SU-DHL-6 (cell line): ENCODE data around the gene SEPTIN3.

Experiments used
- H2AFZ ChIP-seq: fragments of 200-600 bp; sonication (generic); 2 replicates; pipeline ENCODE4 v1.6.1; 2014; ENCODE audit warnings: low read depth, mild to moderate bottlenecking, moderate library complexity, mixed read lengths, antibody characterized with exemption, low read length; ENCODE audit not compliant: severe bottlenecking
- H3F3A ChIP-seq: fragments of 200-600 bp; shearing (Covaris generic); 2 replicates; pipeline ENCODE4 v1.6.0; 2016; ENCODE audit warnings: antibody characterized with exemption, mild to moderate bottlenecking; ENCODE audit not compliant: insufficient read depth
- H3K27ac ChIP-seq: fragments of 200-600 bp; sonication (generic); 2 replicates; pipeline ENCODE4 v1.5.1; 2016; ENCODE audit warnings: low read depth, mild to moderate bottlenecking, low read length, moderate library complexity, mixed read lengths
- H3K27me3 ChIP-seq: fragments of 200-600 bp; sonication (generic), shearing (Covaris generic); 2 replicates; pipeline ENCODE4 v1.6.0; 2014; ENCODE audit warnings: mild to moderate bottlenecking, low read length
- H3K36me3 ChIP-seq: fragments of 200-600 bp; sonication (generic); 2 replicates; pipeline ENCODE4 v1.6.1; 2014; ENCODE audit warnings: mild to moderate bottlenecking, low read length, mixed read lengths
- H3K4me2 ChIP-seq: fragments of 300-600, 200-600 bp; shearing (Covaris generic), sonication (generic); 2 replicates; pipeline ENCODE4 v1.6.0; 2014; ENCODE audit warnings: low read length, low read depth, mild to moderate bottlenecking; ENCODE audit not compliant: poor library complexity, severe bottlenecking
- H3K4me3 ChIP-seq: fragments of 200-600 bp; sonication (generic); 2 replicates; pipeline ENCODE4 v1.5.1; 2014; ENCODE audit warnings: antibody characterized with exemption, low read length, mild to moderate bottlenecking, mixed read lengths; ENCODE audit not compliant: insufficient read depth, poor library complexity, severe bottlenecking
- H3K79me2 ChIP-seq: fragments of 200-600 bp; sonication (generic); 2 replicates; pipeline ENCODE4 v1.6.1; 2014; ENCODE audit warnings: mild to moderate bottlenecking, low read length, moderate library complexity; ENCODE audit not compliant: insufficient read depth
- H3K9ac ChIP-seq: fragments of 200-600 bp; sonication (generic); 2 replicates; pipeline ENCODE4 v1.7.0; 2014; ENCODE audit warnings: mild to moderate bottlenecking, low read length
- H3K9me2 ChIP-seq: fragments of 200-600 bp; sonication (generic); replicated peaks from 2 replicates; pipeline ENCODE4 v1.6.1; 2014; ENCODE audit warnings: low read length; ENCODE audit not compliant: insufficient read depth
- H3K9me3 ChIP-seq: fragments of 200-600 bp; sonication (generic); 2 replicates; pipeline ENCODE4 v1.6.1; 2014; ENCODE audit warnings: low read length, mixed read lengths; ENCODE audit not compliant: insufficient read depth
- H4K20me1 ChIP-seq: fragments of 200-600 bp; sonication (generic); 2 replicates; pipeline ENCODE4 v1.6.1; 2014; ENCODE audit warnings: low read depth, mild to moderate bottlenecking, antibody characterized with exemption, low read length, moderate library complexity, mixed read lengths
- EZH2phosphoT487 ChIP-seq: fragments of 200-600 bp; sonication (generic), shearing (Covaris generic); conservative IDR thresholded peaks from 2 replicates; pipeline ENCODE4 v1.6.1; 2018; ENCODE audit warnings: mild to moderate bottlenecking, antibody characterized with exemption, low read length, moderate library complexity, mixed read lengths
- TF ChIP-seq, protein P1 (sequence below): fragments of 200-600 bp; sonication (generic); IDR thresholded peaks from one replicate; pipeline ENCODE4 v1.5.1; 2017; ENCODE audit warnings: antibody characterized with exemption, mild to moderate bottlenecking, low read length, moderate library complexity; ENCODE audit not compliant: insufficient read depth, poor library complexity, severe bottlenecking

Gene SEPTIN3

DNA sequence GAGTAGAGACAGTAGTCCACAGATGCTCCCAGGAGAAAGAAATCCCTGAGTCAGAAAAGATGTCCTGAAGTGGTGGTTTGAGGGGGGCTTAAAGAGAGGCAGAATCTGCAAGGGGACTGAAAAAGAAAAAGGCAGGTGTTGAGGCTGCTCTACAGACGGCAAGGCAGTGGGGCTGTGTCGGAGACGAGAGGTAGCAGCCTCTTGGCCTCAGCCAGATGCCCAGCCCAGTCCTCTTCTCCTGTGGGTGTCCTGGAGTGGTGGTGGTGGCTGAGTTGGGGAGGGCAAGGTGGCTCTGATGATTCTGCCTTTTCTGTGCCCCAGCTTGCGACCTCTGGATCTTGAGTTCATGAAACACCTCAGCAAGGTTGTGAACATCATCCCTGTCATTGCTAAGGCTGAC is 20.0 kb downstream of the SEPTIN3 start:
- no peak overlapping the region for H3K27ac ChIP-seq
- no peaks in the 10 kb centered on the region for H3K9me3 ChIP-seq
- H3K36me3 ChIP-seq, result no peaks in the 10 kb centered on the region
- H3K9ac ChIP-seq, result no peak overlapping the region
- H3F3A ChIP-seq, result no peaks in the 10 kb centered on the region
- no peaks in the 10 kb centered on the region for H3K9me2 ChIP-seq
- H3K4me3 ChIP-seq, result no peak overlapping the region
- H3K79me2 ChIP-seq, result no peaks in the 10 kb centered on the region
- TF ChIP-seq, protein P1, sequence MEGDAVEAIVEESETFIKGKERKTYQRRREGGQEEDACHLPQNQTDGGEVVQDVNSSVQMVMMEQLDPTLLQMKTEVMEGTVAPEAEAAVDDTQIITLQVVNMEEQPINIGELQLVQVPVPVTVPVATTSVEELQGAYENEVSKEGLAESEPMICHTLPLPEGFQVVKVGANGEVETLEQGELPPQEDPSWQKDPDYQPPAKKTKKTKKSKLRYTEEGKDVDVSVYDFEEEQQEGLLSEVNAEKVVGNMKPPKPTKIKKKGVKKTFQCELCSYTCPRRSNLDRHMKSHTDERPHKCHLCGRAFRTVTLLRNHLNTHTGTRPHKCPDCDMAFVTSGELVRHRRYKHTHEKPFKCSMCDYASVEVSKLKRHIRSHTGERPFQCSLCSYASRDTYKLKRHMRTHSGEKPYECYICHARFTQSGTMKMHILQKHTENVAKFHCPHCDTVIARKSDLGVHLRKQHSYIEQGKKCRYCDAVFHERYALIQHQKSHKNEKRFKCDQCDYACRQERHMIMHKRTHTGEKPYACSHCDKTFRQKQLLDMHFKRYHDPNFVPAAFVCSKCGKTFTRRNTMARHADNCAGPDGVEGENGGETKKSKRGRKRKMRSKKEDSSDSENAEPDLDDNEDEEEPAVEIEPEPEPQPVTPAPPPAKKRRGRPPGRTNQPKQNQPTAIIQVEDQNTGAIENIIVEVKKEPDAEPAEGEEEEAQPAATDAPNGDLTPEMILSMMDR, result no peak
- no peak for TF ChIP-seq EZH2phosphoT487
- no peaks in the 10 kb centered on the region for H3K27me3 ChIP-seq
- H3K4me2 ChIP-seq, result no peak overlapping the region
- no peaks in the 10 kb centered on the region for H4K20me1 ChIP-seq
- H2AFZ ChIP-seq, result no peak overlapping the region

GRCh38 chr22:41991111-41991510 is 21.9 kb downstream of the SEPTIN3 start:
- no peak overlapping the region for H3K9ac ChIP-seq
- H3K27me3 ChIP-seq, result no peaks in the 10 kb centered on the region
- no peak overlapping the region for H3K4me2 ChIP-seq
- no peak overlapping the region for H3K4me3 ChIP-seq
- no peak overlapping the region for H2AFZ ChIP-seq
- H3K9me2 ChIP-seq, result no peaks in the 10 kb centered on the region
- H3K9me3 ChIP-seq, result no peaks in the 10 kb centered on the region
- H4K20me1 ChIP-seq, result no peaks in the 10 kb centered on the region
- H3K27ac ChIP-seq, result no peak overlapping the region
- TF ChIP-seq, protein P1, result no peak
- TF ChIP-seq EZH2phosphoT487, result no peak
- no peaks in the 10 kb centered on the region for H3K36me3 ChIP-seq
- H3K79me2 ChIP-seq, result no peaks in the 10 kb centered on the region
- no peaks in the 10 kb centered on the region for H3F3A ChIP-seq

DNA sequence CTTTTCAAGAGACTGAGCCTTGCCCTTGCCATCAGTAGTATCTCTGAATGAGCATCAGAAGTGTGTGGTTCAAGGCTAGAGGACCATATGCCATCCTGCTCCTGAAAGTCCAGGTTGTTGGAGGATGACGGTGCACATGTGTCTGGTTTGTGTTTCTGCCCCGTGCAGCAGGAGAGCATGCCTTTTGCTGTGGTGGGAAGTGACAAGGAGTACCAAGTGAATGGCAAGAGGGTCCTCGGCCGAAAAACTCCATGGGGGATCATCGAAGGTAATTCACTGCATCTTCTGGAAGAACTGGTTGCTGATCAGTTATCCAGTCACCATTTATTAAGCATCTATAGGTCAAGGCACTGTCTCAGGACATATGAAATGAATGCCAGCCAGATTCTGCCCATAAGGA is 23.3 kb downstream of the SEPTIN3 start:
- no peaks in the 10 kb centered on the region for H3F3A ChIP-seq
- no peaks in the 10 kb centered on the region for H3K27me3 ChIP-seq
- TF ChIP-seq, protein P1, result no peak
- no peak for TF ChIP-seq EZH2phosphoT487
- H3K9ac ChIP-seq, result no peak overlapping the region
- H3K4me2 ChIP-seq, result no peak overlapping the region
- no peak overlapping the region for H3K27ac ChIP-seq
- H3K36me3 ChIP-seq, result no peaks in the 10 kb centered on the region
- no peaks in the 10 kb centered on the region for H3K79me2 ChIP-seq
- no peaks in the 10 kb centered on the region for H3K9me3 ChIP-seq
- H3K4me3 ChIP-seq, result no peak overlapping the region
- no peaks in the 10 kb centered on the region for H3K9me2 ChIP-seq
- H4K20me1 ChIP-seq, result no peaks in the 10 kb centered on the region
- H2AFZ ChIP-seq, result no peak overlapping the region

DNA sequence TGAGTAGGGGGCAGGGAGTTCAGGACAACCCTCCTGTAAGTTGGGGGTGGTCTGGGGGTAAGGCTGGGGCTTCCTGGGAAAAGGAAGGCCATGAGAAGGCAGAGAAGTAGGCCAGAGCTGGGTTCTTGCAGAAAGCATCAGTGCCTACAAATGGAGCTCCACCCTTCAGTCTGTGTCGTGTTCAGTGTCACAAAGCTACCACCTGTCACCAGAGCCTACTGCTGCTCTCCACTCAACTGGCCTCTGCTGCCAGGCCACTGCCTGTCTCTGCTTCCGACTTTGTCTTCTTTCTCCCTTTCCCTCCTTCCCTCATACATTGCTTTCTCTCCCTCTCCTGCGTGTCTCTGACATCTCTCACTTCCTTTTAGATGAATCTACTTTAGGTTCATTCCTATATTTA is 26.0 kb downstream of the SEPTIN3 start:
- H3K79me2 ChIP-seq, result no peaks in the 10 kb centered on the region
- TF ChIP-seq EZH2phosphoT487, result no peak
- TF ChIP-seq, protein P1, result no peak
- H3K27ac ChIP-seq, result no peak overlapping the region
- H3K27me3 ChIP-seq, result no peaks in the 10 kb centered on the region
- no peak overlapping the region for H3K4me3 ChIP-seq
- no peak overlapping the region for H2AFZ ChIP-seq
- no peak overlapping the region for H3K9ac ChIP-seq
- no peak overlapping the region for H3K4me2 ChIP-seq
- no peaks in the 10 kb centered on the region for H3K9me3 ChIP-seq
- H3F3A ChIP-seq, result no peaks in the 10 kb centered on the region
- H4K20me1 ChIP-seq, result no peaks in the 10 kb centered on the region
- no peaks in the 10 kb centered on the region for H3K36me3 ChIP-seq
- H3K9me2 ChIP-seq, result no peaks in the 10 kb centered on the region
